Measurements from ENCODE around the gene SLC39A11.

DNA sequence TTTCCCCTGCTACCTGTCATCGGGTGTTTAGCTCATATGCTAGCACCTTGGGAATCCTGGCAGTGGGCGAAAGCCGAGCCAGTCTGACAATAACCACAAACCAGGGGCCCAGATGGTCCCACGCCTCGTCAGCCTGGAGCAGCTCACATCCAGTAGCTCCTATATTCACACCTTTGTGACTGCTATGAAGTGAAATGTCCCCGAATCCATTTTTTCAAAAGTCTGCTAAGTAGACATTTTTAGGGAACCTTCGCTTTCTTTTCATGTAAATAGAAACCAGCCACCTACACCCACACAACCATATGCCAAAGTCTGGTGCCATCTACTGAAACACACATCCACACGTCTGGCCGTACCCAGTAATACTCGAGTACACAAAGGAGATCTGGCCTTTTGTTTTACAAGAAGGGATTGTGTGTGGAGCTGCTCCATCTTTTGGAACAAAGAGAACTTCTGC, 176.8 kb downstream of the SLC39A11 start:
- TF ChIP-seq ZNF70 (CRISPR knock-in tag; IDR thresholded peaks at IDR 0.05) (no peak), SNAI2 (CRISPR knock-in tag; IDR thresholded peaks at IDR 0.05) (no peak), TOX (CRISPR knock-in tag; IDR thresholded peaks at IDR 0.05; ENCODE audit: borderline replicate concordance) (no peak), TCF4 (CRISPR knock-in tag; IDR thresholded peaks at IDR 0.05; ENCODE audit: borderline replicate concordance) (no peak), ZC3H10 (CRISPR knock-in tag; IDR thresholded peaks at IDR 0.05) (no peak), OSR1 (CRISPR knock-in tag; IDR thresholded peaks at IDR 0.05) (no peak)
- TF ChIP-seq, protein P1, sequence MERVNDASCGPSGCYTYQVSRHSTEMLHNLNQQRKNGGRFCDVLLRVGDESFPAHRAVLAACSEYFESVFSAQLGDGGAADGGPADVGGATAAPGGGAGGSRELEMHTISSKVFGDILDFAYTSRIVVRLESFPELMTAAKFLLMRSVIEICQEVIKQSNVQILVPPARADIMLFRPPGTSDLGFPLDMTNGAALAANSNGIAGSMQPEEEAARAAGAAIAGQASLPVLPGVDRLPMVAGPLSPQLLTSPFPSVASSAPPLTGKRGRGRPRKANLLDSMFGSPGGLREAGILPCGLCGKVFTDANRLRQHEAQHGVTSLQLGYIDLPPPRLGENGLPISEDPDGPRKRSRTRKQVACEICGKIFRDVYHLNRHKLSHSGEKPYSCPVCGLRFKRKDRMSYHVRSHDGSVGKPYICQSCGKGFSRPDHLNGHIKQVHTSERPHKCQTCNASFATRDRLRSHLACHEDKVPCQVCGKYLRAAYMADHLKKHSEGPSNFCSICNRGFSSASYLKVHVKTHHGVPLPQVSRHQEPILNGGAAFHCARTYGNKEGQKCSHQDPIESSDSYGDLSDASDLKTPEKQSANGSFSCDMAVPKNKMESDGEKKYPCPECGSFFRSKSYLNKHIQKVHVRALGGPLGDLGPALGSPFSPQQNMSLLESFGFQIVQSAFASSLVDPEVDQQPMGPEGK (CRISPR knock-in tag; IDR thresholded peaks at IDR 0.05; ENCODE audit: borderline replicate concordance) = no peak
- TF ChIP-seq, protein P2, sequence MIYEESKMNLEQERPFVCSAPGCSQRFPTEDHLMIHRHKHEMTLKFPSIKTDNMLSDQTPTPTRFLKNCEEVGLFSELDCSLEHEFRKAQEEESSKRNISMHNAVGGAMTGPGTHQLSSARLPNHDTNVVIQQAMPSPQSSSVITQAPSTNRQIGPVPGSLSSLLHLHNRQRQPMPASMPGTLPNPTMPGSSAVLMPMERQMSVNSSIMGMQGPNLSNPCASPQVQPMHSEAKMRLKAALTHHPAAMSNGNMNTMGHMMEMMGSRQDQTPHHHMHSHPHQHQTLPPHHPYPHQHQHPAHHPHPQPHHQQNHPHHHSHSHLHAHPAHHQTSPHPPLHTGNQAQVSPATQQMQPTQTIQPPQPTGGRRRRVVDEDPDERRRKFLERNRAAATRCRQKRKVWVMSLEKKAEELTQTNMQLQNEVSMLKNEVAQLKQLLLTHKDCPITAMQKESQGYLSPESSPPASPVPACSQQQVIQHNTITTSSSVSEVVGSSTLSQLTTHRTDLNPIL (CRISPR knock-in tag; IDR thresholded peaks at IDR 0.05; ENCODE audit: low read depth) = no peak
- TF ChIP-seq, protein P3, sequence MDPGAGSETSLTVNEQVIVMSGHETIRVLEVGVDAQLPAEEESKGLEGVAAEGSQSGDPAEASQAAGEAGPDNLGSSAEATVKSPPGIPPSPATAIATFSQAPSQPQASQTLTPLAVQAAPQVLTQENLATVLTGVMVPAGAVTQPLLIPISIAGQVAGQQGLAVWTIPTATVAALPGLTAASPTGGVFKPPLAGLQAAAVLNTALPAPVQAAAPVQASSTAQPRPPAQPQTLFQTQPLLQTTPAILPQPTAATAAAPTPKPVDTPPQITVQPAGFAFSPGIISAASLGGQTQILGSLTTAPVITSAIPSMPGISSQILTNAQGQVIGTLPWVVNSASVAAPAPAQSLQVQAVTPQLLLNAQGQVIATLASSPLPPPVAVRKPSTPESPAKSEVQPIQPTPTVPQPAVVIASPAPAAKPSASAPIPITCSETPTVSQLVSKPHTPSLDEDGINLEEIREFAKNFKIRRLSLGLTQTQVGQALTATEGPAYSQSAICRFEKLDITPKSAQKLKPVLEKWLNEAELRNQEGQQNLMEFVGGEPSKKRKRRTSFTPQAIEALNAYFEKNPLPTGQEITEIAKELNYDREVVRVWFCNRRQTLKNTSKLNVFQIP (CRISPR knock-in tag; IDR thresholded peaks at IDR 0.05; ENCODE audit: borderline replicate concordance, low read depth) = no peak

All from SK-N-SH treated with all-trans-retinoic acid at 6 μM for 48 hours (cell line).